ENCODE results near the gene TTBK1.

TTBK1 gene

DNA sequence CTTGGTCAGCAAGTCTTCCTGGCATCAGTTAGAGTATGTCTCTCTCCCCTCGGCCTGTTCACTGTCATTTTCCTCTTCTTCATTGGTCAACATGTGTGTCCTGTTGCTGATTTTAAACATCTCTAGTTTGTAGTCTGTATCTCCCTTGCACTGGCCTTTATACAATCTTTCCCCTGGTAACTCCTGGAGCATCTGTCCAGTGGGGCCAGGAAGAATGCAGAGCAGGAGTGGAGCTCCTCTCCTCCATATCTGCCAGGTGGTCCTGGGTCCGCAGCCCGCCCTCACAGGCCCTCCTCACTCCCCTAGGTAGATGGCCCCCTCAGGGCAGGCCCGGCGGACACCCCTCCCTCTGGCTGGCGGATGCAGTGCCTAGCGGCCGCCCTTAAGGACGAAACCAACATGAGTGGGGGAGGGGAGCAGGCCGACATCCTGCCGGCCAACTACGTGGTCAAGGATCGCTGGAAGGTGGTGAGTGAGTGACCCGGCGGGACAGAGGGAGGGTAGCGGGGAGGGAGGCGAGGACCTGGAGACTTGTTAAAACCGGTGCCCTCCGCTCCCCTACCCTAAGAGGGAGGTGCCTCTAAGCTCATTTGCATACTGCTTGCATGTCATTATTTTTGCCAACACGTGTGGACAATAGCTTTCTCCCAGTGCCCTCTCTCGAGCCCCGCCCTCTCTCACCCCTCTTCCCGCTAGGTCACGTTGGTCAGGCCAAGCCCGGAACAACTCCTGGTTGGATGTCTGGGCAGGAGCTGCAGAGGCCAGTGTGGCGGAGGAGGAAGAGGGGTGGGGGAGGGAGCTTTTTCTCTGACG, 3.2 kb downstream of the TTBK1 start:
- TF ChIP-seq POLR2AphosphoS5 (IDR thresholded peaks at IDR 0.05; ENCODE audit: low read depth, low read length) (no peak), TAF1 (IDR thresholded peaks at IDR 0.05; ENCODE audit: borderline replicate concordance, low read depth, low read length) (no peak), POLR2A (IDR thresholded peaks at IDR 0.05; ENCODE audit: low read depth, low read length) (no peak)
- no peak for DNase-seq (ENCODE audit: insufficient read length)
- no peak for FAIRE-seq

DNA sequence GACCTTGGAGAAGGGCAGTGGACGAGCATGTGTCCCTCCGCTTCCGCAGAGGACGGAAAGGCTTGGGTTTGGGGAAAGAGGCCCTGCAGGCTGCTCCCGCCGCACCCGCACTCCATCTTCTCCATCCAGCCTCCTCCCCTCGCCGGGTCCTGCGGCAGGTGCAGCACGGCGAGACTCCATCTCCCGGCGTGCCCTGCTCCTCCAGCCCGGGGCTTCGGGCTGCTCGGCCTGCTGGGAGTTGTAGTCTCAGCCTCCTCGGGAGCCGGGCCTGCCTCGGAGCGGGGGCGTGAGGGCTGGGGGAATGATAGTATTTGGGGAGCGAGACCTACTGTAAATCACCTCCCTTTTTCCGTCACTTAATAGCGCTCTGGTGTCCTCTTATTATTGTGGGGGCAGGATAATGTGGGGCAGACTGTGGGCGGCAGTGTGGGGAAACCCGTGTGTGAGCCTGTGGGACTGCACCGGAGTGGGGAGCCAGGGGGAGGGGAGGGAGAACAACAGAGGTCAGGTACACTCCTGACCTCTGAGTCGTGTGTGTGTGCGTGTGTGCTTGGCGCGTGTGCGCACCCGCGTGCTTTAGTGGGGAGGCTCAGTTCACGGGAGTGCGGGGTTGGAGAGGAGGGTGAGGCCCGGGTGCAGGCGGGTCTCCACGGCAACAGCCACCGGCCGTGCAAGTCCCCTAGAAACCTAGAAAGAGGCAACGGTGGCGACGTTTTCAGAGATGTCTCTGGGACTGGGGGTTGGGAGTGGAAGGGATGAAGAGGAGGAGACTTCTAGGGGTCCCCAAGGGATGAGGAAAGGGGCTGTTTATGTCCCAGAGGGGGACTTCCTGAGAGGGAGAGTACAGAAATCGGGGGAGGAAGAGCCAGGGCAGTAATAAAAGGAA, 4.1 kb downstream of the TTBK1 start:
- peak; percentile 99 for DNase-seq (ENCODE audit: insufficient read length)
- TF ChIP-seq TAF1 (IDR thresholded peaks at IDR 0.05; ENCODE audit: borderline replicate concordance, low read depth, low read length): 0 out of 2 replicates have a peak, but pooled peaks have one; percentile 12
- no peak; the same call in 1 of the 2 replicates for TF ChIP-seq POLR2A (IDR thresholded peaks at IDR 0.05; ENCODE audit: low read depth, low read length)
- FAIRE-seq: peak; percentile 92

DNA sequence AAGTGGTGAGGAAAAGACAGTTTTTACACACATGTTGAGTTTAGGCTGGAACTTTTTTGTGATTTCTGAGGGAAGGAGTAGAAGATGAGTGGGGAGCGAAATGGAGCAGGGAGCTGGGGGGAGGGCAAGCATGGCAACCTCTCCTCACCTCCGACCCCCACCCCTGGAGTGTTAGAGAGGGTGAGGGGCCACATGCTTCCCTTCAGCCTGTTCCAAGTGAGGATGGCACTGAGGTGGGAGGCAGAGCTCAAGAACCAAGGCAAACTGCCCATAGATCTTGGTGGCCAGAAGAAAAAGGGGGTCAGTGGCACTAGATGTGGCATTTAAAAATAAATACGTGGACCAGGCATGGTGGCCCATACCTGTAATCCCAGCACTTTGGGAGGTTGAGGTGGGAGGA, 4.8 kb downstream of the TTBK1 start:
- no peak for DNase-seq (ENCODE audit: insufficient read length)
- TF ChIP-seq POLR2AphosphoS5 (IDR thresholded peaks at IDR 0.05; ENCODE audit: low read depth, low read length) (no peak), TAF1 (IDR thresholded peaks at IDR 0.05; ENCODE audit: borderline replicate concordance, low read depth, low read length) (no peak), POLR2A (IDR thresholded peaks at IDR 0.05; ENCODE audit: low read depth, low read length) (no peak)
- no peak for FAIRE-seq

DNA sequence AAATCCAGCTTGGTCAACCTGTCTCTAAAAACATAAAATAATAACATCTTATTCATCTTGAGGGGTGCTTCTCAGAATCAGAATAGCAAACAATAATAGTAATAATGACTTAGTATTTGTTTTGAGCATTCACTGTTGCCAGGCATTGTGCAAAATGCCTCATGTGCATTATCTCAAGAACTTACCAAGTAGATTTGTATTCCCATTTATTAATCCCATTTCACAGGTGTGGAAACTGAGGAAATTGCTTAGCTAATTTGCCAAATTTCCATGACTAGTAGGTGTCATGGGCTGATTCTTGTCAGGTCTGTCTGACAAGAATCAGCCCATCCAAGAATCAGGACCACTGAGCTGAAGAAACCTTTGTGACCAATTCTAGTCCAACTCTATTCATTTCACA, 5.5 kb downstream of the TTBK1 start:
- FAIRE-seq (no peak), DNase-seq (ENCODE audit: insufficient read length) (no peak)
- no peak for TF ChIP-seq TAF1 (IDR thresholded peaks at IDR 0.05; ENCODE audit: borderline replicate concordance, low read depth, low read length)
- no peak for TF ChIP-seq POLR2AphosphoS5 (IDR thresholded peaks at IDR 0.05; ENCODE audit: low read depth, low read length)
- TF ChIP-seq POLR2A (IDR thresholded peaks at IDR 0.05; ENCODE audit: low read depth, low read length): no peak

DNA sequence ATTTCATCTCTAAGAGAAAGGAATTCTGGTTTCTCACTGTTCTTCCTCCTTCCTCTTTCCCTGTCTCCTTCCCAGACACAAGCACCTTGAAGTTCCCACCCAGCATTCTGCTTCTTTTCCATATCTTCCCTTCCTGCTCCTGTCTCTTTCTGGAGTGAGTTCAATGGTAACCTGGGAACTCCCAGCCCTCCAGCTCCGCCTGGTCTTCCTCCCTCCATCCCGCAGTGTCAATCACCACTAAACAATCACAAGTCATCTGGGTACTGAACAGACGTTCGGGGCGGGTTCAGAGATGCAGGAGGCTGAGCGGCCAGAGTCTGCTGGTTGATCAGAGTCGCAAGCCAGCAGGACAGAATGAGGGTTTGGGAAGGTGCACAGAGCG, 7.7 kb downstream of the TTBK1 start:
- FAIRE-seq (peak; percentile 74), DNase-seq (ENCODE audit: insufficient read length) (no peak)
- TF ChIP-seq POLR2AphosphoS5 (IDR thresholded peaks at IDR 0.05; ENCODE audit: low read depth, low read length) (no peak), TAF1 (IDR thresholded peaks at IDR 0.05; ENCODE audit: borderline replicate concordance, low read depth, low read length) (no peak), POLR2A (IDR thresholded peaks at IDR 0.05; ENCODE audit: low read depth, low read length) (no peak)

DNA sequence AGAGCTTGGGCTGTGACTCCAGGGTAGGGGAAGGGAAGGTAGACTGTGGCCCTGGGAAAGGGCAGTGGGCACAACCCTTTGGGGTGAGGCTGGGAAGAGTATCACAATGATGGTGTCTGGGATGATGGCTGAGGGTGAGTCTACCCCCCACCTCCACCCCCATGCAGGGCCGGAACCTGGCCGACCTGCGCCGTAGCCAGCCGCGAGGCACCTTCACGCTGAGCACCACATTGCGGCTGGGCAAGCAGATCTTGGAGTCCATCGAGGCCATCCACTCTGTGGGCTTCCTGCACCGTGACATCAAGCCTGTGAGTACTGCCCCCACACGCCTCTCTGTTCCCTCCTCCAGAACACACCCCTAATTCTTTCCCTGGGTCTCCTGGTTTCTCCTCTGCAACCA, 10.1 kb downstream of the TTBK1 start:
- no peak for DNase-seq (ENCODE audit: insufficient read length)
- no peak for FAIRE-seq
- TF ChIP-seq POLR2AphosphoS5 (IDR thresholded peaks at IDR 0.05; ENCODE audit: low read depth, low read length) (no peak), TAF1 (IDR thresholded peaks at IDR 0.05; ENCODE audit: borderline replicate concordance, low read depth, low read length) (no peak)

DNA sequence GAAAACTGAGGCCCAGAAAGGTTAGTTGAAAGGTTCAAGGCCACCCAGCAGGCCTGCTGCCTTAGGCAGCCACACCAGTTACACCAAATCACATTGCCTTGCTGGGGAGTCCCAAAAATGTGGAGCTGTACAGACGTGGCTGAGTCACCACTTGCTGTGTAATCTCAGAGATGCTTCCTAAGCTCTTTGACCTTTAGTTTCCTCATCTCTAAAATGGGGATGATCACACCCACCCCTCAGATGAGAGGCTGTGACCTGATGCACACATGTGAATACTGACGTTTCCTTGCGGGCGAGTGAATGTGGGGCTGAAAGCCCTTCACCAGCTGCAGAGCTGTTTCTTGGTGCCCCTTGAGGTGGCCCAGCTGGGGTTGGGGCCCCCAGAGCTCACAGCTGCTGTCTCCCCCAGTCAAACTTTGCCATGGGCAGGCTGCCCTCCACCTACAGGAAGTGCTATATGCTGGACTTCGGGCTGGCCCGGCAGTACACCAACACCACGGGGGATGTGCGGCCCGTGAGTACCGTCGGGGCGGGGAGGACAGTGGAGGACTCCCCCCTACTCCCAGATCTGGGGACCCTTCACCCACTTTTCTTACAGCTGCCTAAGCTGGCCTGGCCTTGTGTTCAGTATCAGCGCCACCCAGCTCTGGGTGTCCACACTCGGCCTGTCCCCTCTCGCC, 11.0 kb downstream of the TTBK1 start:
- FAIRE-seq: no peak
- TF ChIP-seq POLR2AphosphoS5 (IDR thresholded peaks at IDR 0.05; ENCODE audit: low read depth, low read length) (no peak), POLR2A (IDR thresholded peaks at IDR 0.05; ENCODE audit: low read depth, low read length) (no peak), TAF1 (IDR thresholded peaks at IDR 0.05; ENCODE audit: borderline replicate concordance, low read depth, low read length) (no peak)
- DNase-seq (ENCODE audit: insufficient read length): no peak

DNA sequence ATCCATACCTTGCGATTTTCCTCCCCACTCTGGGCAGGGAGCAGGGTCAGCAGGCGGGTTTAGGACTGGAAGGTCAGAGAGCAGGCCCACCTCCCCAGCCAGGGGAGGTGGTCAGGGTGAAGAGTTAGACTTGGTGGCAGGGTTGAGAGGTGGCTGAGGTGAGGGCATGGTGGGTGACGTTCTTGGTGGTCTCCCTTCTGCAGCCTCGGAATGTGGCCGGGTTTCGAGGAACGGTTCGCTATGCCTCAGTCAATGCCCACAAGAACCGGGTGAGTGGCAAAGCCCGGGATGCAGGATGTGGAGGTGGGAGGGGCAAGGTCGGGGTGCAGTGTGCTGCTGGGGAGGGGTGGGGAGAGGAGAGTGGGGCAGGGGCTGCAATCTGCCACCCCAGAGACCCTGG, 11.6 kb downstream of the TTBK1 start:
- FAIRE-seq: no peak
- TF ChIP-seq POLR2A (IDR thresholded peaks at IDR 0.05; ENCODE audit: low read depth, low read length): no peak
- TF ChIP-seq TAF1 (IDR thresholded peaks at IDR 0.05; ENCODE audit: borderline replicate concordance, low read depth, low read length): no peak
- no peak for TF ChIP-seq POLR2AphosphoS5 (IDR thresholded peaks at IDR 0.05; ENCODE audit: low read depth, low read length)
- DNase-seq (ENCODE audit: insufficient read length): no peak

DNA sequence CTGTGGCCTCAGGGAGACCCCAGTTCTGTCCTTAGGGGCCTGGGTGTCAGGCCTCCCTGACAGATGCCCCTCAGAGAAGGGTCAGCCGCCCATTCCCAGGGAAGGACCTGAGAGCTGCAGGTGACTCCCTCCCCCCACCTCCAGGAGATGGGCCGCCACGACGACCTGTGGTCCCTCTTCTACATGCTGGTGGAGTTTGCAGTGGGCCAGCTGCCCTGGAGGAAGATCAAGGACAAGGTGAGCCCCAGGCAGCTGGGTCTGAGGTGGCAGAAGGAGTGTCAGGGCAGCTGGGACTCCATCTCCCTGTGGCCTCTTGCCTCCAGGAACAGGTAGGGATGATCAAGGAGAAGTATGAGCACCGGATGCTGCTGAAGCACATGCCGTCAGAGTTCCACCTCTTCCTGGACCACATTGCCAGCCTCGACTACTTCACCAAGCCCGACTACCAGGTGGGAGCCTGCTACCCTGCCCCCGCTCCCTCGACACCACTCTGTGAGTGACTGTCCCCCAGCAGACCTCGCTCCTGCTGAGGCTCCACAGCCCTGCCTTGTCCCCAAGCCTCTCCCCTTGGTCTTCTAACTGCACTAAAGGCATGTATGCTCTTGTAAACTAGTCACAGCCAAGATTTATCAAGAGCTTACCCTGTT, 12.2 kb downstream of the TTBK1 start:
- TF ChIP-seq POLR2A (IDR thresholded peaks at IDR 0.05; ENCODE audit: low read depth, low read length): no peak
- no peak for TF ChIP-seq TAF1 (IDR thresholded peaks at IDR 0.05; ENCODE audit: borderline replicate concordance, low read depth, low read length)
- no peak for TF ChIP-seq POLR2AphosphoS5 (IDR thresholded peaks at IDR 0.05; ENCODE audit: low read depth, low read length)
- DNase-seq (ENCODE audit: insufficient read length) (no peak), FAIRE-seq (no peak)

DNA sequence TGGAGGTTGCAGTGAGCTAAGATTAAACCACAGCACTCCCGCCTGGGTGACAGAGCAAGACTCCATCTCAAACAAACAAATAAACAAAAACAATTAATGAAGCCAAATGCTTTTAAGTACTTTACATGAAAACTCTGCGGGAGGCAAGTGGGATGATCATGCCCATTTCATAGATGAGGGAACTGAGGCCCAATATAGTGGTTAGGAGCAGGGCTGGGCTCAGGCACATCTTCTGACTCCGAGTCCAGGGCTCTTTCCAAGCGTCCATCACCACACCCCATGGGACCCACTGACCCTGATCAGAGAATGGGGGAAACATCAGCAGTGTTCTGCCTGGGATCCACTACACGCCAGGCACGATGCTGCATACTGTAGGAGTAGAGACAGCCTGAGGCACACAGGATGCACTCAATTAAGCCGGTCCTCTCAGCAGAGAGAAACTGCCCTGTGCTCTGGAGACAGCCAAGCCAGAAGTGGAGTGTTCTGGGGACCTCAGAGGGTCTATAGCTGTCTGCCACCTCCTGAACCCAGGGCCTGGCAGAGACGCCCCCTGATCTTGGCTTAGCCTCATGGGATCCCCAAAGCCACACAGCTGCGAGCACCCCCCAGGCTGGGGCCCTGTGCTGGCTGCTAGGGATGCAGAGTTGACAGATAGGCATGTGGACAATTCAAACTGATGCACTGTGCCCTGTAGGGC, 13.5 kb downstream of the TTBK1 start:
- TF ChIP-seq POLR2A (IDR thresholded peaks at IDR 0.05; ENCODE audit: low read depth, low read length) (no peak), TAF1 (IDR thresholded peaks at IDR 0.05; ENCODE audit: borderline replicate concordance, low read depth, low read length) (no peak), POLR2AphosphoS5 (IDR thresholded peaks at IDR 0.05; ENCODE audit: low read depth, low read length) (no peak)
- DNase-seq (ENCODE audit: insufficient read length): no peak
- no peak for FAIRE-seq

Measured in GM12892 (cell line).